T-helper 1 cell (primary cell): Measurements from ENCODE around the gene ADCY6.

Experiments
- DNase-seq, 5 donors: peaks; one replicate each; pipeline ENCODE4 v3.0.0-alpha.2; 2012 to 2020

ADCY6 gene

GRCh38 chr12:48782457-48783395 is 6.2 kb downstream of the ADCY6 start:
- no peak for DNase-seq

- DNase-seq, result no peak
Measured at GRCh38 chr12:48781750-48782456, 7.0 kb downstream of the ADCY6 start.

- DNase-seq, result no peak
Measured at GRCh38 chr12:48780381-48781025, 8.4 kb downstream of the ADCY6 start.

GRCh38 chr12:48779869-48780268 is 9.0 kb downstream of the ADCY6 start:
- no peak for DNase-seq

GRCh38 chr12:48777501-48778400 is 11.1 kb downstream of the ADCY6 start:
- DNase-seq, result no peak

GRCh38 chr12:48776956-48777355 is 11.9 kb downstream of the ADCY6 start:
- no peak for DNase-seq

GRCh38 chr12:48775991-48776649 is 12.8 kb downstream of the ADCY6 start:
- no peak for DNase-seq

GRCh38 chr12:48775299-48775698 is 13.6 kb downstream of the ADCY6 start:
- no peak for DNase-seq

- no peak for DNase-seq
Measured at GRCh38 chr12:48774516-48774915, 14.4 kb downstream of the ADCY6 start.

GRCh38 chr12:48773686-48774085 is 15.2 kb downstream of the ADCY6 start:
- no peak for DNase-seq

- DNase-seq, result no peak
Measured at GRCh38 chr12:48771588-48772112, 17.2 kb downstream of the ADCY6 start.

- DNase-seq, result no peak
Measured at GRCh38 chr12:48770756-48771155, 18.1 kb downstream of the ADCY6 start.

- no peak for DNase-seq
Measured at GRCh38 chr12:48768736-48769135, 20.2 kb downstream of the ADCY6 start.

GRCh38 chr12:48768147-48768546 is 20.7 kb downstream of the ADCY6 start:
- DNase-seq, result no peak

- no peak for DNase-seq
Measured at GRCh38 chr12:48767521-48767920, 21.4 kb downstream of the ADCY6 start.

GRCh38 chr12:48767047-48767446 is 21.8 kb downstream of the ADCY6 start:
- DNase-seq, result no peak

GRCh38 chr12:48765753-48766162 is 23.1 kb downstream of the ADCY6 start:
- peak in 1 of 5 donors; percentile 14 for DNase-seq

- DNase-seq, result no peak
Measured at GRCh38 chr12:48764521-48764920, 24.4 kb downstream of the ADCY6 start.

- no peak for DNase-seq
Measured at GRCh38 chr12:48758737-48759136, 30.2 kb downstream of the ADCY6 start.

- no peak for DNase-seq
Measured at GRCh38 chr12:48758186-48758585, 30.7 kb downstream of the ADCY6 start.

GRCh38 chr12:48750769-48751356 is 38.0 kb downstream of the ADCY6 start:
- no peak for DNase-seq
